Naive B cell (primary cell): ENCODE data around the gene GRIN3B. TPM values are rescaled to one million over a fixed set of nuclear protein-coding genes. Genes with fewer than 3 reads are reported as not detected.

Source experiments
- ATAC-seq, 2 donors: fragments of 150-1000 bp; cut with Tn5 transposase; 2 replicates each; pipeline ENCODE4 v1.10.0; 2021; ENCODE audit warnings: low read depth in 2 of 2, mild to moderate bottlenecking in 2 of 2, moderate library complexity in 2 of 2
- DNase-seq: peaks from one replicate; pipeline ENCODE4 v3.0.0; 2022
- H3K27ac Mint-ChIP-seq, 6 donors: one replicate each; pipeline ENCODE4 v1.8.0; 2020 to 2022; ENCODE audit warnings: mild to moderate bottlenecking in 6 of 6, mixed read lengths in 6 of 6, moderate library complexity in 5 of 6, inconsistent platforms in 2 of 6
- H3K27me3 Mint-ChIP-seq, 3 donors: one replicate each; pipeline ENCODE4 v1.8.0; 2021 to 2022; ENCODE audit warnings: mixed read lengths in 3 of 3, mild to moderate bottlenecking in 1 of 3
- H3K36me3 Mint-ChIP-seq, 2 donors: one replicate each; pipeline ENCODE4 v1.8.0; 2020 to 2022; ENCODE audit warnings: mixed read lengths in 2 of 2, inconsistent platforms in 1 of 2, mild to moderate bottlenecking in 1 of 2
- H3K4me1 Mint-ChIP-seq, 3 donors: one replicate each; pipeline ENCODE4 v1.8.0; 2020 to 2022; ENCODE audit warnings: mixed read lengths in 3 of 3, inconsistent platforms in 1 of 3, mild to moderate bottlenecking in 1 of 3, moderate library complexity in 1 of 3
- H3K4me3 Mint-ChIP-seq, 8 donors: one replicate each; pipeline ENCODE4 v1.8.0; 2020 to 2022; ENCODE audit warnings: mild to moderate bottlenecking in 8 of 8, mixed read lengths in 8 of 8, moderate library complexity in 8 of 8, inconsistent platforms in 2 of 8
- H3K9me3 Mint-ChIP-seq, 7 donors: one replicate each; pipeline ENCODE4 v1.8.0; 2020 to 2022; ENCODE audit warnings: mixed read lengths in 7 of 7, mild to moderate bottlenecking in 5 of 7, inconsistent platforms in 2 of 7, moderate library complexity in 1 of 7
- polyA plus RNA-seq, 6 donors: library from polyadenylated mRNA; unstranded; fragments of 300-500 nt; fragmentation: Illumina TruSeq; gene quantifications; one replicate each; pipeline ENCODE4 v1.2.3, GENCODE V29; 2021; ENCODE audit warnings: low read depth in 6 of 6

GRIN3B gene
- polyA plus RNA-seq, 6 donors from 2014 or later = not detected

- Mint-ChIP-seq H3K27ac (no peak overlapping the region), H3K4me3 (no peak overlapping the region), H3K36me3 (no peaks in the 10 kb centered on the region), H3K9me3 (no peaks in the 10 kb centered on the region), H3K27me3 (no peaks in the 10 kb centered on the region), H3K4me1 (peaks cover 0 to 6% (median 5%) of the 10 kb centered on the region in 3 donors)
- DNase-seq (no peak), ATAC-seq (no peak)
Measured at GRCh38 chr19:990746-991145, 9.5 kb upstream of the GRIN3B start.

- Mint-ChIP-seq H3K9me3 (no peaks in the 10 kb centered on the region), H3K4me3 (no peak overlapping the region), H3K27ac (no peak overlapping the region), H3K4me1 (peaks cover 3 to 7% (median 5%) of the 10 kb centered on the region in 3 donors), H3K27me3 (peaks cover 0 to 5% (median 4%) of the 10 kb centered on the region in 3 donors), H3K36me3 (no peaks in the 10 kb centered on the region)
- DNase-seq (no peak), ATAC-seq (peak; percentile 50 to 59)
Measured at GRCh38 chr19:991174-991931, 8.9 kb upstream of the GRIN3B start.

- Mint-ChIP-seq H3K36me3 (no peaks in the 10 kb centered on the region), H3K27me3 (peaks cover 5 to 12% (median 8%) of the 10 kb centered on the region in 3 donors), H3K4me3 (no peak overlapping the region), H3K27ac (no peak overlapping the region), H3K4me1 (peaks cover 5 to 10% (median 9%) of the 10 kb centered on the region in 3 donors), H3K9me3 (no peaks in the 10 kb centered on the region)
- no peak for DNase-seq
- ATAC-seq = no peak
Measured at GRCh38 chr19:991932-992669, 8.1 kb upstream of the GRIN3B start.

- H3K36me3 Mint-ChIP-seq = no peaks in the 10 kb centered on the region
- DNase-seq (no peak), ATAC-seq (no peak)
- peak overlapping the region in 1 of 6 donors; percentile 73 for H3K27ac Mint-ChIP-seq
- peaks cover 6 to 18% (median 9%) of the 10 kb centered on the region in 3 donors for H3K27me3 Mint-ChIP-seq
- no peak overlapping the region for H3K4me3 Mint-ChIP-seq
- H3K9me3 Mint-ChIP-seq = no peaks in the 10 kb centered on the region
- peaks cover 5 to 10% (median 9%) of the 10 kb centered on the region in 3 donors for H3K4me1 Mint-ChIP-seq
Measured at GRCh38 chr19:992670-993055, 7.6 kb upstream of the GRIN3B start.

- no peaks in the 10 kb centered on the region for H3K36me3 Mint-ChIP-seq
- no peaks in the 10 kb centered on the region for H3K9me3 Mint-ChIP-seq
- no peak for ATAC-seq
- no peak overlapping the region for H3K4me3 Mint-ChIP-seq
- no peak for DNase-seq
- H3K27ac Mint-ChIP-seq = no peak overlapping the region
- peaks cover 11 to 25% (median 16%) of the 10 kb centered on the region in 3 donors for H3K27me3 Mint-ChIP-seq
- H3K4me1 Mint-ChIP-seq = peaks cover 5 to 11% (median 9%) of the 10 kb centered on the region in 3 donors
Measured at GRCh38 chr19:993361-993830, 6.8 kb upstream of the GRIN3B start.

GRCh38 chr19:993831-994393 is 6.3 kb upstream of the GRIN3B start:
- Mint-ChIP-seq H3K27me3 (peaks cover 14 to 30% (median 22%) of the 10 kb centered on the region in 3 donors), H3K9me3 (no peaks in the 10 kb centered on the region), H3K4me1 (peaks cover 7 to 10% (median 9%) of the 10 kb centered on the region in 3 donors), H3K4me3 (no peak overlapping the region), H3K36me3 (no peaks in the 10 kb centered on the region), H3K27ac (no peak overlapping the region)
- DNase-seq (no peak), ATAC-seq (no peak)

GRCh38 chr19:994516-994915 is 5.7 kb upstream of the GRIN3B start:
- H3K27ac Mint-ChIP-seq = no peak overlapping the region
- no peak for ATAC-seq
- no peak overlapping the region for H3K4me3 Mint-ChIP-seq
- peaks cover 7 to 16% (median 11%) of the 10 kb centered on the region in 3 donors for H3K4me1 Mint-ChIP-seq
- peaks cover 19 to 36% (median 28%) of the 10 kb centered on the region in 3 donors for H3K27me3 Mint-ChIP-seq
- DNase-seq = no peak
- H3K9me3 Mint-ChIP-seq = no peaks in the 10 kb centered on the region
- no peaks in the 10 kb centered on the region for H3K36me3 Mint-ChIP-seq

GRCh38 chr19:995051-995827 is 5.0 kb upstream of the GRIN3B start:
- Mint-ChIP-seq H3K4me1 (peaks cover 7 to 16% (median 11%) of the 10 kb centered on the region in 3 donors), H3K4me3 (no peak overlapping the region), H3K27ac (peak overlapping the region in 1 of 6 donors; percentile 47), H3K36me3 (no peaks in the 10 kb centered on the region), H3K27me3 (peaks cover 19 to 40% (median 29%) of the 10 kb centered on the region in 3 donors), H3K9me3 (no peaks in the 10 kb centered on the region)
- DNase-seq = no peak
- ATAC-seq = no peak

- Mint-ChIP-seq H3K9me3 (no peaks in the 10 kb centered on the region), H3K27ac (peak overlapping the region; percentile 6 to 85 (median 72)), H3K27me3 (peaks cover 19 to 44% (median 33%) of the 10 kb centered on the region in 3 donors), H3K4me3 (peak overlapping the region in 3 of 8 donors; percentile 27 to 67 (median 37)), H3K36me3 (no peaks in the 10 kb centered on the region), H3K4me1 (peaks cover 10 to 19% (median 15%) of the 10 kb centered on the region in 3 donors)
- DNase-seq = peak; percentile 61
- ATAC-seq = peak; percentile 49 to 77
Measured at GRCh38 chr19:996051-996838, 4.0 kb upstream of the GRIN3B start.

- H3K9me3 Mint-ChIP-seq = no peaks in the 10 kb centered on the region
- peak overlapping the region in 1 of 6 donors; percentile 37 for H3K27ac Mint-ChIP-seq
- H3K4me1 Mint-ChIP-seq = peaks cover 15 to 31% (median 16%) of the 10 kb centered on the region in 3 donors
- DNase-seq = no peak
- peak overlapping the region in 4 of 8 donors; percentile 16 to 32 (median 24) for H3K4me3 Mint-ChIP-seq
- no peak for ATAC-seq
- H3K27me3 Mint-ChIP-seq = peaks cover 24 to 52% (median 44%) of the 10 kb centered on the region in 3 donors
- no peaks in the 10 kb centered on the region for H3K36me3 Mint-ChIP-seq
Measured at GRCh38 chr19:998064-998463, 2.2 kb upstream of the GRIN3B start.

GRCh38 chr19:999379-999719 is 870 bp upstream of the GRIN3B start:
- ATAC-seq = no peak
- Mint-ChIP-seq H3K36me3 (no peaks in the 10 kb centered on the region), H3K27ac (peak overlapping the region in 2 of 6 donors; percentile 47 to 75), H3K27me3 (peaks cover 24 to 52% (median 45%) of the 10 kb centered on the region in 3 donors), H3K4me3 (peak overlapping the region; percentile 42 to 80 (median 66)), H3K4me1 (peaks cover 15 to 27% (median 16%) of the 10 kb centered on the region in 3 donors), H3K9me3 (no peaks in the 10 kb centered on the region)
- DNase-seq = no peak
